Ovary (tissue), 9 donors: ENCODE measurements around the gene LMAN2. TPM values are rescaled to one million over a fixed set of nuclear protein-coding genes. Genes with fewer than 3 reads are reported as not detected.
"Not testable (repeated sequence)": the region's sequence is repeated elsewhere in the genome, so short reads cannot be mapped to it uniquely, and the experiment has no call there.

Experiments
- DNase-seq, 5 donors: peaks; one replicate each; pipeline ENCODE4 v3.0.0-alpha.2; 2019 to 2020
- H3K27ac ChIP-seq, 2 donors: fragments of 200-600 bp; one replicate each; pipeline versions ENCODE4 v1.5.1 to v1.8.0; 2019 to 2022
- H3K27me3 ChIP-seq: fragments of 200-600 bp; one replicate; pipeline ENCODE4 v1.8.0; 2022
- H3K36me3 ChIP-seq: fragments of 200-600 bp; sonication (generic); one replicate; pipeline ENCODE4 v1.5.1; 2019
- H3K4me1 ChIP-seq: one replicate; pipeline ENCODE4 v1.8.1; 2013; ENCODE audit warnings: mild to moderate bottlenecking, moderate library complexity; ENCODE audit not compliant: insufficient read depth
- H3K4me3 ChIP-seq: fragments of 200-600 bp; sonication (generic); one replicate; pipeline ENCODE4 v1.5.1; 2017
- H3K9me3 ChIP-seq, 2 donors: fragments of 200-600 bp in 1 of 2; sonication (generic) in 1 of 2; one replicate each; pipeline versions ENCODE4 v1.5.1 to v1.8.1; 2013 to 2019; ENCODE audit warnings: mild to moderate bottlenecking in 1 of 2, moderate library complexity in 1 of 2
- EP300 ChIP-seq: sonication (generic); formaldehyde crosslinking; IDR thresholded peaks from one replicate; pipeline ENCODE4 v1.6.1; 2017; ENCODE audit warnings: antibody characterized with exemption
- POLR2A ChIP-seq: fragments of 450-650 bp; IDR thresholded peaks from one replicate; pipeline ENCODE4 v1.6.1; 2017; ENCODE audit warnings: antibody characterized with exemption, mild to moderate bottlenecking, moderate library complexity
- WGBS, 3 donors: extraction: QIAGEN DNeasy Blood & Tissue Kit in 1 of 3; methylation state at CpG; one replicate each; pipeline versions ENCODE4 v1.1.5 to v1.1.7; 2013 to 2017; 5-methylcytosine and 5-hydroxymethylcytosine counted together
- intact Hi-C, 4 donors: fragments of 100-400 bp; cut with DNase I; formaldehyde crosslinking; loops; one replicate each; pipeline versions ENCODE4 v1.11.0 to v1.15.1; 2022 to 2023
- polyA plus RNA-seq, 2 donors: library from polyadenylated mRNA; stranded (reverse); fragments of 200-250 nt in 1 of 2; fragments of 350-450 nt in 1 of 2; fragmentation: Illumina TruSeq in 1 of 2; extraction: RNeasy Lipid Tissue Mini Kit (QIAGEN cat#74804) in 1 of 2; gene quantifications; one replicate each; pipeline ENCODE4 v1.2.3, GENCODE V29; 2013 to 2014
- total RNA-seq, 7 donors: library from RNA; depleted of rRNA in 2 of 7; stranded (reverse); fragments of >200 nt in 2 of 7; fragmentation: NEBNext Ultra II Directional in 3 of 7; extraction: Animal tissue kit (Norgen Biotek cat#: 25700) in 3 of 7; gene quantifications; one replicate each; pipeline versions ENCODE4 v1.1.0 to v1.2.4, GENCODE V29; 2016 to 2023
- TF ChIP-seq, protein P1 (sequence below), 3 donors: fragments of 450-650 bp in 2 of 3; fragments of 200-600 bp in 1 of 3; IDR thresholded peaks; one replicate each; pipeline versions ENCODE4 v1.5.1 to v1.8.0; 2016 to 2022; ENCODE audit warnings: antibody characterized with exemption in 3 of 3, mild to moderate bottlenecking in 1 of 3
- donor health status: DM: no; HTN: no; CAD: no; lungs with moderate emphysema.
- donor health status: DM: no; HTN: no; CAD: no.
- donor health status: Bipolar disorder and iron deficiency.
- donor health status: DM: yes; HTN: yes; CAD: no.
- donor health status: DM: no; HTN: no; CAD: no.
- donor health status: DM: yes; HTN: yes; CAD: no.

The LMAN2 gene
- total and polyA plus RNA-seq, 9 donors: 63.5 to 154 (median 93.5) TPM

- no peak overlapping the region for H3K4me3 ChIP-seq
- TF ChIP-seq POLR2A (no peak), EP300 (no peak)
- TF ChIP-seq, protein P1, sequence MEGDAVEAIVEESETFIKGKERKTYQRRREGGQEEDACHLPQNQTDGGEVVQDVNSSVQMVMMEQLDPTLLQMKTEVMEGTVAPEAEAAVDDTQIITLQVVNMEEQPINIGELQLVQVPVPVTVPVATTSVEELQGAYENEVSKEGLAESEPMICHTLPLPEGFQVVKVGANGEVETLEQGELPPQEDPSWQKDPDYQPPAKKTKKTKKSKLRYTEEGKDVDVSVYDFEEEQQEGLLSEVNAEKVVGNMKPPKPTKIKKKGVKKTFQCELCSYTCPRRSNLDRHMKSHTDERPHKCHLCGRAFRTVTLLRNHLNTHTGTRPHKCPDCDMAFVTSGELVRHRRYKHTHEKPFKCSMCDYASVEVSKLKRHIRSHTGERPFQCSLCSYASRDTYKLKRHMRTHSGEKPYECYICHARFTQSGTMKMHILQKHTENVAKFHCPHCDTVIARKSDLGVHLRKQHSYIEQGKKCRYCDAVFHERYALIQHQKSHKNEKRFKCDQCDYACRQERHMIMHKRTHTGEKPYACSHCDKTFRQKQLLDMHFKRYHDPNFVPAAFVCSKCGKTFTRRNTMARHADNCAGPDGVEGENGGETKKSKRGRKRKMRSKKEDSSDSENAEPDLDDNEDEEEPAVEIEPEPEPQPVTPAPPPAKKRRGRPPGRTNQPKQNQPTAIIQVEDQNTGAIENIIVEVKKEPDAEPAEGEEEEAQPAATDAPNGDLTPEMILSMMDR (IDR thresholded peaks at IDR 0.05): no peak
- no peaks in the 10 kb centered on the region for H3K9me3 ChIP-seq
- no peaks in the 10 kb centered on the region for H3K27me3 ChIP-seq
- intact Hi-C loops: no loop called here
- H3K27ac ChIP-seq: no peak overlapping the region
- no peak for DNase-seq
- H3K4me1 ChIP-seq: peaks cover 2% of the 10 kb centered on the region
- WGBS, 3 donors: 76 to 78% (median 76%) methylated on average over 11 of the region's 11 CpGs
- H3K36me3 ChIP-seq: no peaks in the 10 kb centered on the region
These were observed 24.6 kb upstream of the LMAN2 start for GRCh38 chr5:177376107-177376506.

GRCh38 chr5:177375516-177375915, 24.0 kb upstream of the LMAN2 start:
- H3K4me1 ChIP-seq, H3K36me3 ChIP-seq, H3K27me3 ChIP-seq, intact Hi-C loops, H3K4me3 ChIP-seq, DNase-seq, H3K9me3 ChIP-seq, H3K27ac ChIP-seq: not testable (repeated sequence)
- 75 to 77% (median 76%) methylated on average over 5 of the region's 5 CpGs for WGBS, 3 donors

GRCh38 chr5:177374211-177374610, 22.7 kb upstream of the LMAN2 start:
- Histone ChIP-seq H3K27me3 (no peaks in the 10 kb centered on the region), H3K27ac (no peak overlapping the region), H3K36me3 (no peaks in the 10 kb centered on the region), H3K4me1 (peaks cover 4% of the 10 kb centered on the region), H3K4me3 (no peak overlapping the region), H3K9me3 (no peaks in the 10 kb centered on the region)
- TF ChIP-seq POLR2A (no peak), EP300 (no peak)
- TF ChIP-seq, protein P1 (IDR thresholded peaks at IDR 0.05): no peak
- intact Hi-C loops: no loop called here
- WGBS, 3 donors: 63 to 67% (median 66%) methylated on average over 5 of the region's 5 CpGs
- no peak for DNase-seq

DNA sequence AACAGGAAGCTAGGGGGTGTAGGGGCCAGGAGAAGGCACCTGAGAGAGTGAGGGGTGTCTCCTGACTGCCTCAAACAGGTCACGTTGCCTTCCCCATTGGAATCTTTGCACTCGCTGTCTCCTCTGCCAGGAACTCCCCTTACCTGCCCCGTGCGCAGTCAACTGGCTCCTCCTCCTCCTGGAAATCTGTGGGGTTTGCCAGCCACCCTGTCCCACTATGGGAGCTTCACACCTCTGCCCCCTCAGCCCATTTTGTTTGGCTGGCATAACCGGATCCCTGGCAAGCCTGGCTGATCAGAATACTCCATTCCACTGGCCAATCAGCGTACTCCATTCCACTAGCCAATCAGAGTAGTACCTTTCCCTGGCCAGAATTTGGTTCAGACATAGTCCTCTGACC, 22.3 kb upstream of the LMAN2 start:
- H3K27me3 ChIP-seq: no peaks in the 10 kb centered on the region
- H3K36me3 ChIP-seq: no peaks in the 10 kb centered on the region
- intact Hi-C loops: no loop called here
- no peak overlapping the region for H3K27ac ChIP-seq
- TF ChIP-seq EP300: no peak
- TF ChIP-seq, protein P1 (IDR thresholded peaks at IDR 0.05): no peak
- no peak for TF ChIP-seq POLR2A
- peaks cover 4% of the 10 kb centered on the region for H3K4me1 ChIP-seq
- H3K9me3 ChIP-seq: no peaks in the 10 kb centered on the region
- 45 to 57% (median 50%) methylated on average over 6 of the region's 6 CpGs for WGBS, 3 donors
- no peak for DNase-seq
- no peak overlapping the region for H3K4me3 ChIP-seq

GRCh38 chr5:177372910-177373309, 21.4 kb upstream of the LMAN2 start:
- DNase-seq: no peak
- H3K4me3 ChIP-seq: no peak overlapping the region
- TF ChIP-seq POLR2A (no peak), EP300 (no peak)
- TF ChIP-seq, protein P1 (IDR thresholded peaks at IDR 0.05): no peak
- no peak overlapping the region for H3K27ac ChIP-seq
- H3K4me1 ChIP-seq: peaks cover 4% of the 10 kb centered on the region
- intact Hi-C loops: no loop called here
- no peaks in the 10 kb centered on the region for H3K27me3 ChIP-seq
- WGBS, 3 donors: 89 to 98% (median 93%) methylated on average over 6 of the region's 6 CpGs
- H3K9me3 ChIP-seq: no peaks in the 10 kb centered on the region
- H3K36me3 ChIP-seq: no peaks in the 10 kb centered on the region
